Prostate gland (tissue), 2 donors: ENCODE measurements around the gene AURKA.

ENCODE experiments used
- POLR2AphosphoS5 ChIP-seq: sonication (generic); formaldehyde crosslinking; IDR thresholded peaks from one replicate; pipeline ENCODE4 v1.6.1; 2017; ENCODE audit warnings: antibody characterized with exemption
- TF ChIP-seq, protein P1 (sequence below), 4 experiments: fragments of 200-600 bp in 2 of 4; fragments of 450-650 bp in 2 of 4; sonication (generic) in 2 of 4; IDR thresholded peaks; 1 replicate in 3 of 4; 2 replicates in 1 of 4; pipeline ENCODE4 v1.5.1; 2016 to 2019; ENCODE audit warnings: antibody characterized with exemption in 4 of 4, mild to moderate bottlenecking in 2 of 4, moderate library complexity in 2 of 4

DNA sequence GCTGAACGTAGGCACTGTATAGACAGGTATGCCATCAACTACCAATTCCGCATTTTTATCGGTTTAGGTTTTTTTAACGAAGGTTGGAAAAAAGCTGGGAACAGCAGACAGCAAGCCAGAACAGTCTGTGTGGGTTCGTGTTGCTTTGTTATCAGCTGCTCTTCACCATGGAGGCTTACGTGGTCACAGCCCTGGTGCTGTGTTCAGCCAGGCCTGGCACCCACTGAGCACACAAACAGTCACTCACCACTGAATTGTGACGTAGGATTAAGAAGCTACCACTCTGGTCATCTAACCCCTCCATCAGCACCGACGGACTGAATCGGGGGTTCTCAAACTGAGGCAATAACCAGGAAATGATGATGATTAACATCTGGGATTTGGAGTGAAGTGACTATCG lies 20.0 kb downstream of the AURKA start:
- TF ChIP-seq, protein P1, sequence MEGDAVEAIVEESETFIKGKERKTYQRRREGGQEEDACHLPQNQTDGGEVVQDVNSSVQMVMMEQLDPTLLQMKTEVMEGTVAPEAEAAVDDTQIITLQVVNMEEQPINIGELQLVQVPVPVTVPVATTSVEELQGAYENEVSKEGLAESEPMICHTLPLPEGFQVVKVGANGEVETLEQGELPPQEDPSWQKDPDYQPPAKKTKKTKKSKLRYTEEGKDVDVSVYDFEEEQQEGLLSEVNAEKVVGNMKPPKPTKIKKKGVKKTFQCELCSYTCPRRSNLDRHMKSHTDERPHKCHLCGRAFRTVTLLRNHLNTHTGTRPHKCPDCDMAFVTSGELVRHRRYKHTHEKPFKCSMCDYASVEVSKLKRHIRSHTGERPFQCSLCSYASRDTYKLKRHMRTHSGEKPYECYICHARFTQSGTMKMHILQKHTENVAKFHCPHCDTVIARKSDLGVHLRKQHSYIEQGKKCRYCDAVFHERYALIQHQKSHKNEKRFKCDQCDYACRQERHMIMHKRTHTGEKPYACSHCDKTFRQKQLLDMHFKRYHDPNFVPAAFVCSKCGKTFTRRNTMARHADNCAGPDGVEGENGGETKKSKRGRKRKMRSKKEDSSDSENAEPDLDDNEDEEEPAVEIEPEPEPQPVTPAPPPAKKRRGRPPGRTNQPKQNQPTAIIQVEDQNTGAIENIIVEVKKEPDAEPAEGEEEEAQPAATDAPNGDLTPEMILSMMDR (IDR thresholded peaks at IDR 0.05), result no peak
- TF ChIP-seq POLR2AphosphoS5, result no peak
